Adrenal gland (tissue), 19 donors: ENCODE results near the gene IGF2BP2. TPM values are rescaled to one million over a fixed set of nuclear protein-coding genes. Genes with fewer than 3 reads are reported as not detected.
A peak's percentile ranks its signal among the peaks of the same experiment; 100 is the strongest.

Experiments used
- DNase-seq, 7 donors: peaks; one replicate each; pipeline ENCODE4 v3.0.0-alpha.2; 2019 to 2020
- H3K27ac ChIP-seq, 5 donors: fragments of 200-600 bp; sonication (generic) in 4 of 5; 1 replicate in 3 of 5; 2 replicates in 2 of 5; pipeline versions ENCODE4 v1.5.1 to v1.8.0; 2016 to 2020; ENCODE audit warnings: mild to moderate bottlenecking in 1 of 5
- H3K27me3 ChIP-seq: fragments of 200-600 bp; 2 replicates; pipeline ENCODE4 v1.8.0; 2021
- H3K36me3 ChIP-seq, 2 donors: fragments of 200-600 bp; replicated peaks in 1 of 2; 1 replicate in 1 of 2; 2 replicates in 1 of 2; pipeline versions ENCODE4 v1.5.1 to v1.8.0; 2018 to 2022
- H3K4me1 ChIP-seq, 2 donors: fragments of 200-600 bp; replicated peaks in 1 of 2; 1 replicate in 1 of 2; 2 replicates in 1 of 2; pipeline versions ENCODE4 v1.5.1 to v1.8.0; 2018 to 2021
- H3K4me3 ChIP-seq, 4 donors: fragments of 200-600 bp; sonication (generic) in 3 of 4; one replicate each; pipeline ENCODE4 v1.5.1; 2016 to 2018
- H3K9me3 ChIP-seq, 3 donors: fragments of 200-600 bp; sonication (generic) in 1 of 3; replicated peaks in 1 of 3; 1 replicate in 2 of 3; 2 replicates in 1 of 3; pipeline versions ENCODE4 v1.5.1 to v1.8.0; 2016 to 2021
- POLR2A ChIP-seq, 2 donors: fragments of 450-650 bp; IDR thresholded peaks; one replicate each; pipeline ENCODE4 v1.6.1; 2017; ENCODE audit warnings: antibody characterized with exemption in 2 of 2, mild to moderate bottlenecking in 2 of 2, moderate library complexity in 1 of 2
- WGBS, 4 donors: extraction: QIAGEN DNeasy Blood & Tissue Kit in 2 of 4; methylation state at CpG; one replicate each; pipeline versions ENCODE4 v1.1.5 to v1.1.7; 2013 to 2017; 5-methylcytosine and 5-hydroxymethylcytosine counted together
- intact Hi-C, 2 donors: fragments of 100-400 bp; cut with DNase I; formaldehyde crosslinking; loops; one replicate each; pipeline versions ENCODE4 v1.14.1 to v1.15.0; 2022 to 2023
- long read RNA-seq, 10 donors: library from polyadenylated mRNA in 3 of 10; unstranded in 2 of 10; stranded (forward) in 1 of 10; transcript quantifications; one replicate each; pipeline ENCODE4 v2.0.0 and lab custom pipeline, GENCODE V29; 2021 to 2026
- polyA plus RNA-seq, 3 donors: library from polyadenylated mRNA; stranded (reverse); fragments of 200-250 nt in 2 of 3; fragments of 350-450 nt in 1 of 3; fragmentation: Illumina TruSeq in 1 of 3; extraction: RNeasy Lipid Tissue Mini Kit (QIAGEN cat#74804) in 1 of 3; gene quantifications; one replicate each; pipeline ENCODE4 v1.2.3, GENCODE V29; 2013 to 2014
- total RNA-seq, 9 donors: library from RNA; depleted of rRNA in 4 of 9; stranded (reverse); fragments of >200 nt in 4 of 9; fragments of 120-200 nt in 1 of 9; fragmentation: NEBNext Ultra II Directional in 1 of 9; extraction: Animal tissue kit (Norgen Biotek cat#: 25700) in 1 of 9; gene quantifications; one replicate each; pipeline versions ENCODE4 v1.1.0 to v1.2.4, GENCODE V29; 2013 to 2023
- TF ChIP-seq, protein P1 (sequence below), 6 experiments: fragments of 450-650 bp in 4 of 6; fragments of 200-600 bp in 2 of 6; sonication (generic) in 1 of 6; IDR thresholded peaks; 1 replicate in 5 of 6; 2 replicates in 1 of 6; pipeline versions ENCODE4 v1.5.1 to v1.8.0; 2016 to 2021; ENCODE audit warnings: antibody characterized with exemption in 6 of 6, mild to moderate bottlenecking in 2 of 6, moderate library complexity in 1 of 6
- donor health status: healthy with polysubstance abuse.
- donor health status: Bipolar disorder and iron deficiency.
- donor health status: DM: yes; HTN: yes; CAD: no.
- donor health status: DM: no; HTN: no; CAD: no.
- donor health status: DM: no; HTN: no; CAD: no.
- donor health status: DM: yes; HTN: yes; CAD: no.

Gene IGF2BP2
- total RNA-seq (10 to 100 TPM in 7 of 9 donors, 1 to 10 TPM in 2; 7.0 to 75.9 (median 21.7) TPM), polyA plus RNA-seq (10 to 100 TPM in 2 of 3 donors, 1 to 10 TPM in 1; 8.4 to 24.7 (median 10.5) TPM)
- long read RNA-seq, donor 1, partial matches to known transcripts = 5 of 9 reads
- long read RNA-seq, donor 1, other reads (novel, unspliced or antisense) = 0 of 9 reads
- long read RNA-seq, donor 2, transcript IGF2BP2-202 (16 exons, 3,688 nt) = major isoform, 5 of 33 reads
- long read RNA-seq, donor 2, partial matches to known transcripts = 25 of 33 reads
- long read RNA-seq, donor 2, other reads (novel, unspliced or antisense) = 0 of 33 reads
- long read RNA-seq, donor 3, partial matches to known transcripts = 0 of 7 reads
- long read RNA-seq, donor 3, other reads (novel, unspliced or antisense) = 0 of 7 reads
- long read RNA-seq, donor 4, partial matches to known transcripts = 2 of 3 reads
- long read RNA-seq, donor 4, other reads (novel, unspliced or antisense) = 1 of 3 reads
- long read RNA-seq, donor 5, transcript IGF2BP2-202 (16 exons, 3,688 nt) = major isoform, 7 of 15 reads
- long read RNA-seq, donor 5, partial matches to known transcripts = 3 of 15 reads
- long read RNA-seq, donor 5, other reads (novel, unspliced or antisense) = 2 of 15 reads
- long read RNA-seq, donor 6, partial matches to known transcripts = 1 of 2 reads
- long read RNA-seq, donor 6, other reads (novel, unspliced or antisense) = 0 of 2 reads
- long read RNA-seq, donor 7, partial matches to known transcripts = 5 of 9 reads
- long read RNA-seq, donor 7, other reads (novel, unspliced or antisense) = 0 of 9 reads
- long read RNA-seq, donor 8, transcript IGF2BP2-202 (16 exons, 3,688 nt) = major isoform, 8 of 14 reads
- long read RNA-seq, donor 8, partial matches to known transcripts = 0 of 14 reads
- long read RNA-seq, donor 8, other reads (novel, unspliced or antisense) = 0 of 14 reads
- long read RNA-seq, donor 9, partial matches to known transcripts = 0 of 9 reads
- long read RNA-seq, donor 9, other reads (novel, unspliced or antisense) = 0 of 9 reads
- long read RNA-seq, donor 10, transcript IGF2BP2-202 (16 exons, 3,688 nt) = major isoform, 6 of 8 reads
- long read RNA-seq, donor 10, partial matches to known transcripts = 0 of 8 reads
- long read RNA-seq, donor 10, other reads (novel, unspliced or antisense) = 0 of 8 reads

DNA sequence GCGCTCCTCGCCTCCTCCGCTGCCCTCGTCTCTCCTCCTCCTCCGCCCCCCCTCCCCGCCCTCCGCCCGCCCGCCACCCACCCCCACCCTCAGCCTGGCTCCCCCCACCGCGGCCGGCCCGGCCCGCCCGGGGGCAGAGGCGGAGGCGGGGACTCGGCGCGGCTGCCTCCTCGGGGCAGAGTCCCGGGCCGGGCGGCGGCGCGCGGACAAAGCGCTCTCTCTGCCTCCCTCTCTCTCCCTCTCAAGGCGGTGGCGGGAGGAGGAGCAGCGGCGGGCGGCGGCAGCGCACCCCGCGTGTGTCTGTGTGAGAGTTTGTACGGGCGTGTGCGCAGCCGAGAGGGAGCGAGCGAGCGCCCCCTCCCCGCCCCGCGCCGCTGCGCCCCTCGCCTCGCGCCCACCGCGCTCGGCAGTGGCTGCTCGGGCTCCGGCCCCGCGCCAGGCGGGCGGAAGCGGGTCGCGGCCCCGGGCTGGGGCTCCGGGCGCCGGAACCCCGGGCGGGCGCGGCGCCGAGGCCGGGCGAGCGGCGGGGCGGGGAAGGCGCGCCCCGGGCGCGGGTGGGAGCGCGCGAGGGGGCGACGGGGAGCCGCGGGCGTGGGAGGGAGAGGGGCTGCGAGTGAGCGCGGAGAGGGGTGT is at the start of gene IGF2BP2:
Gene IGF2BP2, minus strand, starts transcription at position 37 of the 633 bp plus-strand sequence. CDS start 82 bp downstream, outside the sequence.
- intact Hi-C loops = no loop called here
- H3K4me1 ChIP-seq = peaks cover 0 to 29% of the 10 kb centered on the region in 2 donors
- DNase-seq = peak; percentile 68 to 84 (median 77)
- peak in 1 of 2 donors; percentile 72 for TF ChIP-seq POLR2A (IDR thresholded peaks at IDR 0.05)
- TF ChIP-seq, protein P1, sequence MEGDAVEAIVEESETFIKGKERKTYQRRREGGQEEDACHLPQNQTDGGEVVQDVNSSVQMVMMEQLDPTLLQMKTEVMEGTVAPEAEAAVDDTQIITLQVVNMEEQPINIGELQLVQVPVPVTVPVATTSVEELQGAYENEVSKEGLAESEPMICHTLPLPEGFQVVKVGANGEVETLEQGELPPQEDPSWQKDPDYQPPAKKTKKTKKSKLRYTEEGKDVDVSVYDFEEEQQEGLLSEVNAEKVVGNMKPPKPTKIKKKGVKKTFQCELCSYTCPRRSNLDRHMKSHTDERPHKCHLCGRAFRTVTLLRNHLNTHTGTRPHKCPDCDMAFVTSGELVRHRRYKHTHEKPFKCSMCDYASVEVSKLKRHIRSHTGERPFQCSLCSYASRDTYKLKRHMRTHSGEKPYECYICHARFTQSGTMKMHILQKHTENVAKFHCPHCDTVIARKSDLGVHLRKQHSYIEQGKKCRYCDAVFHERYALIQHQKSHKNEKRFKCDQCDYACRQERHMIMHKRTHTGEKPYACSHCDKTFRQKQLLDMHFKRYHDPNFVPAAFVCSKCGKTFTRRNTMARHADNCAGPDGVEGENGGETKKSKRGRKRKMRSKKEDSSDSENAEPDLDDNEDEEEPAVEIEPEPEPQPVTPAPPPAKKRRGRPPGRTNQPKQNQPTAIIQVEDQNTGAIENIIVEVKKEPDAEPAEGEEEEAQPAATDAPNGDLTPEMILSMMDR (IDR thresholded peaks at IDR 0.05) = peak in 2 of 6 experiments; percentile 20 to 56
- no peaks in the 10 kb centered on the region for H3K27me3 ChIP-seq
- peak within 1 kb of the TSS; percentile 54 to 86 (median 70) for H3K4me3 ChIP-seq
- no peaks in the 10 kb centered on the region for H3K36me3 ChIP-seq
- WGBS, 4 donors = 0 to 1% (median 0%) methylated on average over 2 to 93 of the region's 96 CpGs; no CpG with 5 or more reads in 1 of the 4 donors
- H3K27ac ChIP-seq = peak within 1 kb of the TSS in 4 of 5 donors; percentile 66 to 92 (median 83)
- H3K9me3 ChIP-seq = peaks cover 0 to 4% (median 0%) of the 10 kb centered on the region in 3 donors

DNA sequence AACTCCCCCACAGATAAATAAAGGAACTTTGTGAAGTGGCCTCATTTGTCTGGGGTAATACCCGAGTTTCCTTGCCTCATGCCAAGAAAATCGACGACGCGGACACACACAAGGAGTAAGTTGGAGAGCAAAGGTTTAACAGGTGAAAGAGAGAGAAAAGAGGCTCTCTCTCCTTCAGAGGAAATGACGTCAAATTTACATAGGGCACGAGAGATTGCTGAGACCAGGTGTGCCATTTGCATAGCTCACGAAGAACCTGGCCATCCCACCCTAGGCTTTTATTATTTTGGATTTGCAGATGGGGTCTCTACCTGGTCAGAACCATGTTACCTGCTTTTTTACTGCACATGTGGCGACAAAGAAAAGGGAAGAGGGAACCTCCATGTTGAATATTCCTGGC is 49.3 kb upstream of the IGF2BP2 start:
- no peaks in the 10 kb centered on the region for H3K9me3 ChIP-seq
- TF ChIP-seq POLR2A (IDR thresholded peaks at IDR 0.05) = no peak
- TF ChIP-seq, protein P1 (IDR thresholded peaks at IDR 0.05) = no peak
- DNase-seq = no peak
- intact Hi-C loops = no loop called here
- no peak overlapping the region for H3K27ac ChIP-seq
- H3K4me3 ChIP-seq = no peak overlapping the region
- WGBS, 4 donors = 59 to 71% (median 69%) methylated on average over 9 of the region's 9 CpGs
- H3K36me3 ChIP-seq = no peaks in the 10 kb centered on the region
- peaks cover 3% of the 10 kb centered on the region for H3K27me3 ChIP-seq
- no peaks in the 10 kb centered on the region for H3K4me1 ChIP-seq

DNA sequence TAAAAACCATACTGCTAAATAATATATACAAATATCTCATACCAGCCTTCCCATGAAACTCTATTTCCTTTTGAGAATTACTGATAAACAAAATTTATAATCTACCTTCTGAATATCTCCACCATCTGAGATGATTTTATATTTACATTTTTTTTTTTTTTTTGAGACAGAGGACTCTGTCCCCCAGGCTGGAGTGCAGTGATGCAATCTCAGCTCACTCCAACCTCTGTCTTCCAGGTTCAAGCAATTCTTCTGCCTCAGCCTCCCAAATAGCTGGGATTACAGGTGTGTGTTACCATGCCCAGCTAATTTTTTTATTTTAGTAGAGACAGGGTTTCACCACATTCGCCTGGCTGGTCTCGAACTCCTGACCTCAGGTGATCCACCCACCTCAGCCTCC is 42.8 kb upstream of the IGF2BP2 start:
- no peaks in the 10 kb centered on the region for H3K27me3 ChIP-seq
- TF ChIP-seq, protein P1 (IDR thresholded peaks at IDR 0.05) = no peak
- TF ChIP-seq POLR2A (IDR thresholded peaks at IDR 0.05) = no peak
- H3K36me3 ChIP-seq = no peaks in the 10 kb centered on the region
- no peak overlapping the region for H3K4me3 ChIP-seq
- no peaks in the 10 kb centered on the region for H3K9me3 ChIP-seq
- intact Hi-C loops = no loop called here
- DNase-seq = no peak
- no peak overlapping the region for H3K27ac ChIP-seq
- 85 to 96% (median 93%) methylated on average over 2 of the region's 2 CpGs for WGBS, 4 donors
- H3K4me1 ChIP-seq = no peaks in the 10 kb centered on the region
